ENCODE data around the gene SYPL1. TPM values are rescaled to one million over a fixed set of nuclear protein-coding genes. Genes with fewer than 3 reads are reported as not detected.

The SYPL1 gene
- total RNA-seq (2022; extraction: Qiagen RNA extraction): 77.1 to 92.7 TPM (median 87.8 TPM) in 5 replicates

DNA sequence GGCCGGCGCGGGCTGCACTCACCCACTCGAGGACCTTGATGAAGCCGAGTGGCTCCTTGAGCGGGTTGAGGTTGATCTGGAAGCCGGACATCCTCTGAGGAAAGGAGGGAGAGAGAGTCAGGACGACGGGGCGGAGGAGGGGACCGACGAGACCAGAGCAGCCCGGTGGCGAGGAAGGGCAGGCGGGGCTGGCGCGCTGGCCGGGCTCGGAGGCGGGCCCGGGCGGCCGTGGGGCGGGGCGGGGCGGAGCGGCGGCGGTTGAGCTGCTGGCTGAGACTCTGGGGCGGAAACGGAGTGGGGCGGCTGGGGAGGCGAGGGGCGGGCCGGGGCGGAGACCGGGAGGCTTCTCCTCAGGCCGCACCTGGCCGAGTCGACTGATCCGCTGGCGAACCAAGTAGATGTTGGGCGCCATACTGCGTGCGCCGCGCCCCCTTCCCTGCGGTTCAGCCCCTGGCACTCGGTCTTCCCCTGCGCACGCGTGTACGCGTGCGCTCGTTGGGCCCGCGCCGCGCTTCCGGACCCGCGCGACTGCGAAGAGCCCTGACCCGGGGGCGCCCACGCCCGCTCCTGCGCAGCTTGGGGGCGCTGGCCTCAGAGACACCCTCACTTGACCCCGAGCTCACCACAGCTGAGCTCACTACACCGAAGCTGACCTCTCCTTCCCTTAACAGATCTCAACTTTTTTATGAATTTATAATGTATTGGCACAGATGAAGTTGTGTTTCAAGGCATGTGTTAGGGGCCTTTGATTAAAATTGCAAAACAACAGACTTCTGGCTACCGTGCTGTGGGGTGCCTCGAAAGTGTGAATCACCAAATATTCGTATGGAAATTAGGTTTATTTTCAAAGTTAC is at the start of gene SYPL1:
Gene SYPL1 (minus strand): TSS at position 195 of the 854 bp plus-strand sequence. CDS start 104 bp downstream, at position 91.

Other genes starting within 250 kb of the SYPL1 start
- gene ATXN7L1, start 235.7 kb downstream of the SYPL1 start, total RNA-seq (2022; extraction: Qiagen RNA extraction): 4.5 to 6.3 TPM (median 5.8 TPM) in 5 replicates
- 3.5 to 4.3 TPM (median 3.8 TPM) in 5 replicates for gene CDHR3, start 149.0 kb downstream of the SYPL1 start, total RNA-seq (2022; extraction: Qiagen RNA extraction)
- gene NAMPT, start 172.7 kb upstream of the SYPL1 start, total RNA-seq (2022; extraction: Qiagen RNA extraction): 146 to 178 TPM (median 158 TPM) in 5 replicates

Measured in A549 treated with dexamethasone at 1 μM for 4 hours (cell line).